Fibroblast of mammary gland (primary cell): ENCODE data around the gene LNX2.
A peak's percentile ranks its signal among the peaks of the same experiment; 100 is the strongest.

Source experiments
- DNase-seq: peaks from one replicate; pipeline ENCODE4 v3.0.0-alpha.2; 2010; ENCODE audit warnings: low read depth
- H3K4me3 ChIP-seq: 2 replicates; pipeline ENCODE4 v1.5.1; 2011; ENCODE audit warnings: low read depth, mild to moderate bottlenecking, low read length, moderate library complexity; ENCODE audit not compliant: control insufficient read depth
- CTCF ChIP-seq: conservative IDR thresholded peaks from 2 replicates; pipeline ENCODE4 v1.5.1; 2011; ENCODE audit warnings: low read depth, low read length, inconsistent platforms; ENCODE audit not compliant: control insufficient read depth, insufficient read depth

LNX2 gene

GRCh38 chr13:27601208-27601607 is 19.1 kb downstream of the LNX2 start:
- DNase-seq: no peak
- no peak overlapping the region for H3K4me3 ChIP-seq
- no peak for TF ChIP-seq CTCF

- no peak for DNase-seq
- H3K4me3 ChIP-seq: no peak overlapping the region
- TF ChIP-seq CTCF: no peak
These were observed 19.6 kb downstream of the LNX2 start for GRCh38 chr13:27600711-27601110.

GRCh38 chr13:27599845-27600553 is 20.3 kb downstream of the LNX2 start:
- peak; percentile 60 for DNase-seq
- no peak for TF ChIP-seq CTCF
- H3K4me3 ChIP-seq: no peak overlapping the region

- TF ChIP-seq CTCF: no peak
- DNase-seq: no peak
- no peak overlapping the region for H3K4me3 ChIP-seq
These were observed 21.2 kb downstream of the LNX2 start for GRCh38 chr13:27599096-27599495.

- DNase-seq: no peak
- no peak for TF ChIP-seq CTCF
- H3K4me3 ChIP-seq: no peak overlapping the region
These were observed 25.1 kb downstream of the LNX2 start for GRCh38 chr13:27595055-27595811.

- no peak for DNase-seq
- TF ChIP-seq CTCF: no peak
- H3K4me3 ChIP-seq: no peak overlapping the region
These were observed 27.1 kb downstream of the LNX2 start for GRCh38 chr13:27593267-27593666.
